ENCODE data around the gene ACVR1. TPM values are rescaled to one million over a fixed set of nuclear protein-coding genes. Genes with fewer than 3 reads are reported as not detected.
A peak's percentile ranks its signal among the peaks of the same experiment; 100 is the strongest.

The ACVR1 gene
- total and polyA plus RNA-seq, 2 donors (not counting 3 experiments of a cell fraction or from before 2014, with no cell fraction given) = 24.8 to 33.6 TPM

- POLR2A ChIA-PET = interaction anchor here (0.6 kb wide), 1 partner anchor 39 kb away, joined by 7 read pairs; no protein-coding TSS in a partner anchor
- no peaks in the 10 kb centered on the region for H3K9me1 ChIP-seq (replicated peaks; ENCODE audit: control insufficient read depth, extremely low read depth, insufficient read depth, low read length)
- peaks cover 11% of the 10 kb centered on the region for H3K79me2 ChIP-seq (ENCODE audit: control insufficient read depth, insufficient read depth, low read length)
- CTCF ChIA-PET = no interaction called here
- H3K36me3 ChIP-seq (ENCODE audit: control insufficient read depth in 2 of 2, extremely low read depth in 1 of 2, insufficient read depth in 2 of 2, low read length in 2 of 2) = no peaks in the 10 kb centered on the region
- H3K4me3 ChIP-seq (replicated peaks in 1 of 3; ENCODE audit: insufficient read depth in 1 of 3, low read depth in 1 of 3, low read length in 3 of 3) = no peak overlapping the region
- no peaks in the 10 kb centered on the region for H3K27me3 ChIP-seq (ENCODE audit: control insufficient read depth in 2 of 2, insufficient read depth in 2 of 2, low read length in 2 of 2)
- FAIRE-seq = no peak
- no peaks in the 10 kb centered on the region for H4K20me1 ChIP-seq (replicated peaks; ENCODE audit: control insufficient read depth, extremely low read depth, insufficient read depth, low read length)
- no TSS peak for BruUV-seq (replicated peaks)
- peaks cover 36% of the 10 kb centered on the region for H3K4me1 ChIP-seq (ENCODE audit: control insufficient read depth, extremely low read depth, insufficient read depth, low read length)
- no peak overlapping the region for H2AFZ ChIP-seq (ENCODE audit: low read depth, low read length)
- no peak for TF ChIP-seq JUN (IDR thresholded peaks at IDR 0.05; ENCODE audit: borderline replicate concordance, insufficient read depth, insufficient read length, low read depth)
- TF ChIP-seq FOS (IDR thresholded peaks at IDR 0.05; ENCODE audit: borderline replicate concordance, insufficient read depth, low read length) = no peak
- no peak for TF ChIP-seq CTCF (IDR thresholded peaks at IDR 0.05; ENCODE audit: extremely low read depth in 1 of 2, insufficient read depth in 1 of 2, low read depth in 1 of 2, low read length in 2 of 2)
- TF ChIP-seq, protein P1, sequence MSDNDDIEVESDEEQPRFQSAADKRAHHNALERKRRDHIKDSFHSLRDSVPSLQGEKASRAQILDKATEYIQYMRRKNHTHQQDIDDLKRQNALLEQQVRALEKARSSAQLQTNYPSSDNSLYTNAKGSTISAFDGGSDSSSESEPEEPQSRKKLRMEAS (IDR thresholded peaks at IDR 0.05; ENCODE audit: insufficient read depth, insufficient read length) = no peak
- TF ChIP-seq POLR2A (IDR thresholded peaks at IDR 0.05; ENCODE audit: low read depth, low read length) = no peak
- TF ChIP-seq POLR2AphosphoS5 (IDR thresholded peaks at IDR 0.05; ENCODE audit: insufficient read depth, low read depth, low read length) = no peak
- no peak for TF ChIP-seq EZH2 (IDR thresholded peaks at IDR 0.05; ENCODE audit: borderline replicate concordance, low read depth, low read length, severe bottlenecking)
- TF ChIP-seq MYC (IDR thresholded peaks at IDR 0.05; ENCODE audit: low read depth, low read length) = no peak
- no peak for TF ChIP-seq GATA2 (IDR thresholded peaks at IDR 0.05; ENCODE audit: insufficient read depth, insufficient read length, low read depth, low read length)
- H3K9ac ChIP-seq (replicated peaks; ENCODE audit: extremely low read depth, insufficient read depth, low read length) = no peak overlapping the region
- no peak for DNase-seq (ENCODE audit: low read depth, low spot score)
- no peak overlapping the region for H3K27ac ChIP-seq (ENCODE audit: insufficient read depth, low read depth, low read length)
- intact Hi-C loops (cut with micrococcal nuclease) (no loop called here), dilution Hi-C loops (cut with MboI; ENCODE audit: extremely low pct_ligation_motif_present, low sequenced_read_pairs) (no loop called here)
- H3K9me3 ChIP-seq (replicated peaks; ENCODE audit: control insufficient read depth, insufficient read depth, low read length) = no peaks in the 10 kb centered on the region
- peak overlapping the region; percentile 94 for H3K4me2 ChIP-seq (ENCODE audit: insufficient read depth, low read length)
Measured at GRCh38 chr2:157836531-157836930, 39.6 kb downstream of the ACVR1 start.

All from endothelial cell of umbilical vein (primary cell).